Measurements from ENCODE around the gene WRAP53.

GRCh38 chr17:7673239-7673638, 15.0 kb upstream of the WRAP53 start:
- TF ChIP-seq CTCF (IDR thresholded peaks at IDR 0.05): peak in 1 of 3 experiments; percentile 25
- no peak for TF ChIP-seq POLR2A (IDR thresholded peaks at IDR 0.05)
